Measurements from ENCODE around the gene SVIL. TPM values are rescaled to one million over a fixed set of nuclear protein-coding genes. Genes with fewer than 3 reads are reported as not detected.
"Not testable (repeated sequence)": the region's sequence is repeated elsewhere in the genome, so short reads cannot be mapped to it uniquely, and the experiment has no call there.

The SVIL gene
- total RNA-seq, 2 donors from 2014 or later, result 39.5 to 46.4 TPM

DNA sequence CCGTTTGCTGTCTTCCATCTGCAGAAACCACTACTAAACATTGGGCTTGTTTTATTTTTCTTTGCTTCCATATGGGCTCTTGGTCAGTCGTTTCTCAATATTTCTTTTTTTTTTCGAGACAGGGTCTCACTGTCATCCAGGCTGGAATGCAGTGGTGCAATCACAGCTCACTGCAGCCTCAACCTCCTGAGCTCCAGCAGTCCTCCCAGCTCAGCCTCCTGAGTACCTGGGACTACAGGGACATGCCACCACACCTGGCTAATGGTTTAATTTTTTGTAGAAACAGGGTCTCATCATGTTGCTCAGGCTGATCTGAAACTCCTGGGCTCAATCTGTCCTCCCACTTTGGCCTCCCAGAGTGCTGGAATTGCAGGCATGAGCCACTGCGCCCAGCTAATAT, 182.8 kb downstream of the SVIL start:
- peaks cover 2% of the 10 kb centered on the region for H3K36me3 Mint-ChIP-seq (ENCODE audit: low read depth)
- ATAC-seq (no peak), DNase-seq (no peak)
- H3K27me3 Mint-ChIP-seq, result no peaks in the 10 kb centered on the region
- no peak overlapping the region for H3K27ac Mint-ChIP-seq
- no peaks in the 10 kb centered on the region for H3K9me3 ChIP-seq (ENCODE audit: control insufficient read depth, low read length, poor library complexity, severe bottlenecking)
- peaks cover 2% of the 10 kb centered on the region for H3K4me1 Mint-ChIP-seq
- no peak overlapping the region for H3K4me3 Mint-ChIP-seq

DNA sequence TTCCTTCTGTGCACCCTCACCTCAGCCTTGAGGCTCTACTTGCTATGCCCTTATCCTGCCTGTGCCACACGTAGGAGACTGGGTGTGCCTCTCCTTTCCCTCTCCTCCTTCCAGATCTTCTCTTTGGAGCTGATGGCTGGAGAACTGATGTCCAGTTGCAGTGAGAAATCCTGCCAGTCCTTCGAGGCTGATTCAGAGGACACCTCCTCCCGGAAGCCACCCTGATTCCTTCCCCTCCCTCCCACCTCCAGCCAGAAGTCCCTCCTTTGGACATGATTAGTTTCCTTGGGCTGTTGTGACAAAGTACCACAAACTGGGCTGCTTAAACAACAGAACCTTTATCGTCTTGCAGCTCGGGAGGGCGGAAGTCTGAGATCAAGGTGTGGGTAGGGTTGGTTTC, 184.4 kb downstream of the SVIL start:
- no peak for ATAC-seq
- no peaks in the 10 kb centered on the region for H3K9me3 ChIP-seq (ENCODE audit: control insufficient read depth, low read length, poor library complexity, severe bottlenecking)
- Mint-ChIP-seq H3K4me3 (no peak overlapping the region), H3K27ac (no peak overlapping the region), H3K27me3 (no peaks in the 10 kb centered on the region), H3K4me1 (peaks cover 5% of the 10 kb centered on the region), H3K36me3 (ENCODE audit: low read depth) (peaks cover 2% of the 10 kb centered on the region)
- no peak for DNase-seq

DNA sequence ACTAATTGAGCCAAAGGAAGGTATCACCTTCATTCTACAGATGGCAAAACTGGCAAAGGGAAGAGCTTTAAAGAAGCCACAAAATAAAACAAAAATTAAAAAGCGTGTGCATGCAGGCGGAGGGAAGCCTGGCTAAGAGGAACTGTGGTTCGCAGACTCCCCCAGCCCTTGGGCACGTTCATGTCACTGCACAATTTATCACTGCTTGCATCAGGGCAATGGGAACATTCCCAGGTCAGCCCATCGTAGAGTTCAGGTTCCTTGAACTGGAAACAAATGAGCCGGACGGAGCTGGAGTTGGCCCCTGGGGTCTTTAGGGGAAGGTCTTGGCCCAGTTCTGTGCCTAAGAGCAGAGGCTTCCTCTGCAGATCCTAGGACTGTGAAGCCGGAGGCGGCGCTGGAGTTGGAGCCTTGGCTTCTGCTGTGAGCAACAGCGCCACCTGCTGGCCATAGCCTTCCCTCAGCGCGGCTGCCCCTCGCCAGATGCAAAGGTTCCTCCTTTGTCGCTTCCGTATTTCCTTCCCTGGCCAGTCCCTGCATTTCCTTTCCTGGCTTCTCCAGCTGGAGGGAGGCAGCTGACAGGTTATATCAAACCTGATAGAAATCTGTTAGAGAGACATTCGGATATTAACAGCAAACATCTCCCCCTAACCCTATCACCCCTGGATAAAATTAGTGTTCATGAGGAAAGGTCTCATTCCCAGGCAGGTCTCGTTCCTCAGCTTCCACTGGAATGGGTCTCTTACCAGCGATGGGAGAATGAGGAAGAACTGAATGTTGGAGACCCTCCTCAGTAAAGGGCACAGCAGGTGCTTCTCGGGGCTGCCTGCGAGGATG, 185.8 kb downstream of the SVIL start:
- H3K9me3 ChIP-seq (ENCODE audit: control insufficient read depth, low read length, poor library complexity, severe bottlenecking); H3K27me3 Mint-ChIP-seq; H3K4me3 Mint-ChIP-seq; H3K4me1 Mint-ChIP-seq; H3K36me3 Mint-ChIP-seq (ENCODE audit: low read depth): not testable (repeated sequence)
- peak; percentile 85 for ATAC-seq
- peak overlapping the region; percentile 41 for H3K27ac Mint-ChIP-seq
- peak; percentile 54 to 73 (median 63) for DNase-seq

DNA sequence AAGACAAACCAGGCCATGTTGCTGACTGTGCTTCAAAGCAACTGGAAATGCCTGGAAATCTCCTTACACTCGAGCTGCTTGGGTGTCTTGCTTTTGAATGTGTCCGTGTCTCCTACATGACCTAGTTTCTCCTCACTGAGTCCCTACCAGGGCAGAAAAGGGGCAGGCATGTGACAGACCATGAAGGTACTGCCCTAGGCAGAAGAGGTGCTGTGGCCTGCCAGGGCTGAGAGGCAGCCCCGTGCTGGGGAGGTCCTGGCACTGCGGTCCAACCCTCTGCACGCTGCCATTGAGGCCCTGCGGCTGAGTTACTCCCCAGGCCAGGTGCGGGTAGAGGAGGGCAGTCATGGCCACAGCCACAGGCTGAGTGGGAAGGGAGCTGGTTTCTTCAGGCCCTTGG, 186.6 kb downstream of the SVIL start:
- no peaks in the 10 kb centered on the region for H3K9me3 ChIP-seq (ENCODE audit: control insufficient read depth, low read length, poor library complexity, severe bottlenecking)
- no peak for ATAC-seq
- Mint-ChIP-seq H3K27me3 (no peaks in the 10 kb centered on the region), H3K27ac (no peak overlapping the region), H3K36me3 (ENCODE audit: low read depth) (no peaks in the 10 kb centered on the region), H3K4me1 (peaks cover 6% of the 10 kb centered on the region), H3K4me3 (no peak overlapping the region)
- DNase-seq, result no peak

DNA sequence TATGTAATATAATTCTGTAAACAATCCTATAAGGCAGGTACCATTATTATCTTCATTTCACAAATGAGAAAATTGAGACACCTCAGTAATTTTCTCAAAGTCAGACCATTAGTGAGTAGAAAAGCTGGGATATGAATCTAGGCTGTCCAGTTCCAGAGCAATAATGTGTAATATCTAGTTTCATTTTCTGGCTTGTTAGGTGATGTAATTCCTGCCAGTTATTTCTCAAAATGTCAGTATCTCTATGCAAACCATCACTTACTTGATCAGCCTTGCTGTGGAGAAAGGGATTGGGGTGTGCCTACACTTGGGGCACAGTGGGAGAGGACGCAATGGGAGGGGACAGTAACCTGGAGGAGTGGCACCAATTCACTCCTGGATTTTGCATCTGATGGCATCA, 188.4 kb downstream of the SVIL start:
- Mint-ChIP-seq H3K27me3 (no peaks in the 10 kb centered on the region), H3K27ac (peak overlapping the region; percentile 16)
- no peak for ATAC-seq

DNA sequence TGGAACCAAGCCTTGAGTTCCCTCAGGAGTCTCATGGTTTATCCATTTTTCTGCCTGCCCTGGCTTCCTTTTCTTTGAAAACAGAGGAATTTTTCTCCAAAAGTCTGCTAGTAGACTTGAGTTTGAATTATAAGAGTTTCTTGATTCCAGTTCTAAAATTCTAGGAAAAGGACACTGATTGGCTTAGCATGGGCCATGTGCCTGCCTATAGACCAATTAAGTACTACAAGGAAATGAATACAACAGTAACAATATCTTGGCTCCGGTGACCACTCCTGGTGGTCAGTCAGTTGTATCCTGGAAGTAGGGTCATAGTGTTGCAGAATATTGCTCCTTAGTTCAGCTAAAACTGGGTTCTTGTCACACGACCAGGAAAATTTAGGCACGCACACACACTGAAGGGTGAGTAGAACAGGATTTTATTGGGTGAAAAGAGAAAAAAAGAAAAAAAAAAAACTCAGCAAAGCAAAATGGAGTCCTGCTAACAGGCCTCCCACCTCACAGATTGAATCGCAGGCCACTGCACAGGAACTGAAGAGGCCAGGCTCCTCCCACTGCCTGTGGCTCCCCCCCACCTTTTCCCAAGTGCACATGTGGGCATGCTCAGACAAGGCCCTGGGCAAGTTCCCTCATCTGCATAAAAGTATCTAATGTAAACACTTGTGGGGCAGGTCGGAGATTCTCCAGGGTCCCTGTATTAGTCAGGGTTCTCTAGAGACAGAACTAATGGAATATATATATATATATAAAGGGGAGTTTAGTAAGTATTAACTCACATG, 190.8 kb downstream of the SVIL start:
- DNase-seq (no peak), ATAC-seq (no peak)
- Mint-ChIP-seq H3K36me3 (ENCODE audit: low read depth) (peaks cover 2% of the 10 kb centered on the region), H3K4me3 (no peak overlapping the region), H3K27ac (no peak overlapping the region), H3K4me1 (peaks cover 9% of the 10 kb centered on the region), H3K27me3 (no peaks in the 10 kb centered on the region)
- peaks cover 3% of the 10 kb centered on the region for H3K9me3 ChIP-seq (ENCODE audit: control insufficient read depth, low read length, poor library complexity, severe bottlenecking)

More for the DNA sequence above, 188.4 kb downstream of the SVIL start:
- H3K9me3 ChIP-seq (ENCODE audit: control insufficient read depth, low read length, poor library complexity, severe bottlenecking), result no peaks in the 10 kb centered on the region
- no peak for DNase-seq
- H3K36me3 Mint-ChIP-seq (ENCODE audit: low read depth), result no peaks in the 10 kb centered on the region
- peaks cover 8% of the 10 kb centered on the region for H3K4me1 Mint-ChIP-seq
- H3K4me3 Mint-ChIP-seq, result no peak overlapping the region

DNA sequence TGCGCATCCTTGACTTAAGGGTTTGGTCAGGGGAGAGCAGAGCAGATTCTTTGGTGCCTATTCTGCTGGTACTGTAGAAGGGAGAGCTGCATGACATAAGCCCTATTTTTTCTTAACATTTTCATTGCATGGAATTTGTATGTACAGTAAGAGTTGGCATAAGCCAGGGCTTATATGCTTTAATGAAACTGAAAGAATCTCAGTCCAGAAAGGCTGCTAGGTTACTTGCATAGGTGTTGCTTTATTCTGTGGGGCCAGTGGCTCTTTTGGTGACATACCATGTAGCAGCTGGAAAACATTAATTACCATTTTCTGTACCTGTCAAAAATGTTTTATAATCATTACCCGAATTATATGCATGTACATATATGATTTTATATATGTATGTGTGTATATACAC, 193.8 kb downstream of the SVIL start:
- no peak overlapping the region for H3K4me3 Mint-ChIP-seq
- peaks cover 9% of the 10 kb centered on the region for H3K4me1 Mint-ChIP-seq
- DNase-seq, result no peak
- ATAC-seq, result no peak
- H3K27ac Mint-ChIP-seq, result no peak overlapping the region
- peaks cover 3% of the 10 kb centered on the region for H3K9me3 ChIP-seq (ENCODE audit: control insufficient read depth, low read length, poor library complexity, severe bottlenecking)
- no peaks in the 10 kb centered on the region for H3K27me3 Mint-ChIP-seq
- H3K36me3 Mint-ChIP-seq (ENCODE audit: low read depth), result peaks cover 3% of the 10 kb centered on the region

DNA sequence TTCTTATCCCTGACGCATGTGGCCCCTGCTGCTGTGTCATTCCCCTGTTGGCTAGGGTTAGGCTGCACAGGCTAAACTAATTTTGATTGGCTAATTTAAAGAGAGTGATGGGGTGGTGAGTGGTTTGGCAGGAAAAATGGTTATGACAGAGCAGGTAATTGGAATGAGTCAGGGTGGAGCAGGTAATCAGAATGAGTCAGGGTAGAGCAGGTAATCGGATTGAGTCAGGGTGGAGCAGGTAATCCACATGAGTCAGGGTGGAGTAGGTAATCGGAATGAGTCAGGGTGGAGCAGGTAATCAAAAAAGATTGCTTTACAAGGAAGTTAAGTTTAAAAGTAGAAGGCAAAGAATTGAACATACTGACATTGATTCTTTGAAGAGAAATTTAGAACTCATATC, 195.8 kb downstream of the SVIL start:
- ATAC-seq; H3K36me3 Mint-ChIP-seq (ENCODE audit: low read depth): not testable (repeated sequence)

DNA sequence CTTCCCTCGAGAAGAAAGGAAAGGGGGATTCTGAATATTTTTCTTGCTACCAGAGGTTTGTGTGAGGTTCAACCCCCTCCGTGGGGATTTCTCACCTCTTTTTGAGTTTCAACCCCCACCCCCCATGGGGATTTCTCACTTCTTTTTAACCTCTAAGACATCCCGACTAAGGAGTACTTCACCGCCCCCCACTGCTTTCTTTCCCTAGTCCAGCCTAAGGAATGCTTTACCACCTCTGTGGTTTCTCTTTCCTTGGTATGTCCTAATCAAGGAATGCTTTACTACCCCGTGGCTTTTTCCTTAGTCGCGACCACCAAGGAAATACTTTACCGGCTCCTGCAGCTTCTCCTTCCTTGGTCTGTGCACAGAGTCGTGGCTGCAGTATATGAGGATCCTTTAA, 196.5 kb downstream of the SVIL start:
- H3K27me3 Mint-ChIP-seq, result no peaks in the 10 kb centered on the region

More for the DNA sequence above, 195.8 kb downstream of the SVIL start:
- DNase-seq; H3K9me3 ChIP-seq (ENCODE audit: control insufficient read depth, low read length, poor library complexity, severe bottlenecking); H3K4me1 Mint-ChIP-seq; H3K27ac Mint-ChIP-seq; H3K27me3 Mint-ChIP-seq; H3K4me3 Mint-ChIP-seq: not testable (repeated sequence)

DNA sequence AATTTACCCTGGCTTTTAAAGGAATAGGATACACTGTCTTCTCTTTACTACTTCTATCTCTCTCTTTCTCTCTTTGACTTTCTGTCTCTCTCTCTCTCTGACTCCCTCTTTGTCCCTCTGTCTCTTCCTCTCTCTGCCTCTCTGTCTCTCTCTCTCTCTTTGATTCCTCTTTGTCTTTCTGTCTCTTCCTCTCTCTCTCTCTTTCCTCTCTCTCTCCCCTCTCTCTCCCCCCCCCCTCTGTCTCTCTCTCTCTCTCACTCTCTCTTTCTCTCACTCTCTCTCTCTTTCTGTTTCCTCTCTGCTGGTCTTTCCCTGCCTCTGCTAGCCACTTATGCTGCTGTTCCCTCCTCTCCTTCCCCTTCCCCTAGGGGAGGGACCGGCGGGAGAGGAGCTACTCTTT, 196.9 kb downstream of the SVIL start:
- Mint-ChIP-seq H3K27me3 (no peaks in the 10 kb centered on the region), H3K36me3 (ENCODE audit: low read depth) (peaks cover 3% of the 10 kb centered on the region), H3K27ac (no peak overlapping the region), H3K4me3 (no peak overlapping the region), H3K4me1 (peaks cover 2% of the 10 kb centered on the region)
- ATAC-seq, result no peak
- no peak for DNase-seq
- peaks cover 8% of the 10 kb centered on the region for H3K9me3 ChIP-seq (ENCODE audit: control insufficient read depth, low read length, poor library complexity, severe bottlenecking)

More for the DNA sequence above, 196.5 kb downstream of the SVIL start:
- Mint-ChIP-seq H3K36me3 (ENCODE audit: low read depth) (peaks cover 3% of the 10 kb centered on the region), H3K27ac (no peak overlapping the region), H3K4me1 (peaks cover 2% of the 10 kb centered on the region), H3K4me3 (no peak overlapping the region)
- DNase-seq (no peak), ATAC-seq (no peak)
- H3K9me3 ChIP-seq (ENCODE audit: control insufficient read depth, low read length, poor library complexity, severe bottlenecking), result peaks cover 8% of the 10 kb centered on the region

DNA sequence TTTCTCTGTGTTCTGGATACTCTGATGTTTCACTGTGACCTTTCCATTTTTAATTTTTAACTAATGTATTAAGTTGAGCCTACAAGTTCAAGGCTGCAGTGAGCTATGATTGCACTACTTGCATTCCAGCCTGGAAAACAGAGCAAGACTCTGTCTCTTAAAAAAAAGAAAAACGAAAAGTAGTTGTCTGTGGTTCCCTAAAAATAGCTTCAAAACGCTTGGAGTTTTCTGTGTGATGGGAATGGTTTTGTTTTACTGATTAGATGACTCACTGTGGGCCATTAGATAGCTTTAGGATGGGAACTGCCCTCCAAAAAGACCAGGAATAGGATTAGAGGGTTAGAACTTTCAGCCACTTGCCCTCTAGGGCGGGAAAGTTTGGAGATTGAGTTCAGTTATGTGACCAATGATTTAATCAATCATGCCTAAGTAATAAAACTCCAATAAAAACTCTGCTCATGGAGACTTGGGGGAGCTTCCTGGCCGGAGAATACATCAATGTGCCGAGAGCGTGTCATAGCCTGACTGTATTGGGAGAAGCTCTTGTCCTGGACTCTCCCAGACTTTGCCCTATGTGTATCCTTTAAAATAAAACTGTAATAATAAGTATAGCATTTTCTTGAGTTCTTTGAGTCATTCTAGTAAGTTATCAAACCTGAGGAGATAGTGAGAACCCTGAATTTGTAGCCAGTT, 198.8 kb downstream of the SVIL start:
- DNase-seq (no peak), ATAC-seq (no peak)
- H3K9me3 ChIP-seq (ENCODE audit: control insufficient read depth, low read length, poor library complexity, severe bottlenecking), result peaks cover 8% of the 10 kb centered on the region
- no peak overlapping the region for H3K4me3 Mint-ChIP-seq
- H3K27ac Mint-ChIP-seq, result no peak overlapping the region
- H3K27me3 Mint-ChIP-seq, result no peaks in the 10 kb centered on the region
- peaks cover 5% of the 10 kb centered on the region for H3K36me3 Mint-ChIP-seq (ENCODE audit: low read depth)
- H3K4me1 Mint-ChIP-seq, result peaks cover 5% of the 10 kb centered on the region

DNA sequence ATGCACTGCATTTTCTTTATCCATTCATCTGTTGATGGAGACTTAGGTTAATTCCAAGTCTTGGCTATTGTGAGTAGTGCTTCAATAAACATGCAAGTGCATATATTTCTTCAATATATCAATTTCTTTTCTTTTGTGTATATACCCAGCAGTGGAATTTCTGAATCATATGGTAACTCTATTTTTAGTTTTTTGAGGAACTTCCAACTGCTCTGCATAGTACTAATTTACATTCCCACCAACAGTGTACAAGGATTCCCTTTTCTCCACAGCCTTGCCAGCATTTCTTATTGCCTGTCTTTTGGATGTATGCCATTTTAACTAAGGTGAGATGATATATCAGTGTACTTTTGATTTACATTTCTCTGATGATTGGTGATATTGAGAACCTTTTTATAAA, 200.7 kb downstream of the SVIL start:
- Mint-ChIP-seq H3K27me3 (no peaks in the 10 kb centered on the region), H3K36me3 (ENCODE audit: low read depth) (peaks cover 5% of the 10 kb centered on the region), H3K27ac (no peak overlapping the region), H3K4me1 (peaks cover 9% of the 10 kb centered on the region), H3K4me3 (no peak overlapping the region)
- no peak for DNase-seq
- no peak for ATAC-seq
- peaks cover 7% of the 10 kb centered on the region for H3K9me3 ChIP-seq (ENCODE audit: control insufficient read depth, low read length, poor library complexity, severe bottlenecking)

DNA sequence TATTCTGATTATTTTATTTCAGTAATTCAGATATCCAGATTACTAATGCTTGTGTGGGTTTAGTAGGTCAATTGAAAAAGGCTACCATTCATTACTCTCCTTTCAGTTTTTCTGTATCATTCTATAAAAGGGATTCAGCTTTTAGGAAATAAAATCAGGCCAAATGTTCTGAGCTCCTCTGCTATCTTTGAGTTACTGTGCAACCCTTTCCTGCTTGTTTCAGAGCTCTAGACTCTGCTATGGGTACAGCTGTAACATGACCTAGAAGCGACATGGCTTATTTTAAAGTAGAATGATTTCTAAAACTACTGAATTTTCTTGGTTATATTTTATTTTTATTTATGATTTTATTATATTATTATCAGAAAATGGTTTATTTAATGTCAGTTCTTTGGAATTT, 203.1 kb downstream of the SVIL start:
- peaks cover 2% of the 10 kb centered on the region for H3K36me3 Mint-ChIP-seq (ENCODE audit: low read depth)
- ATAC-seq (no peak), DNase-seq (no peak)
- H3K27ac Mint-ChIP-seq, result no peak overlapping the region
- no peak overlapping the region for H3K4me3 Mint-ChIP-seq
- H3K4me1 Mint-ChIP-seq, result peaks cover 11% of the 10 kb centered on the region
- H3K9me3 ChIP-seq (ENCODE audit: control insufficient read depth, low read length, poor library complexity, severe bottlenecking), result peaks cover 5% of the 10 kb centered on the region
- H3K27me3 Mint-ChIP-seq, result no peaks in the 10 kb centered on the region
